Neural cell (in vitro differentiated cells): Measurements from ENCODE around the gene CHKA.

Source experiments
- EZH2 ChIP-seq: fragments of 200-600, 300-800 bp; shearing (Covaris generic), sonication (generic); IDR thresholded peaks from 2 replicates; pipeline ENCODE4 v1.6.1; 2014; ENCODE audit warnings: antibody characterized with exemption, low read length, borderline replicate concordance, mild to moderate bottlenecking; ENCODE audit not compliant: insufficient read depth, poor library complexity, severe bottlenecking
- TAF1 ChIP-seq: IDR thresholded peaks from 2 replicates; pipeline ENCODE4 v1.6.1; 2012; ENCODE audit warnings: low read depth
- TF ChIP-seq, protein P1 (sequence below): fragments of 450-650 bp; IDR thresholded peaks from 2 replicates; pipeline ENCODE4 v1.5.1; 2014; ENCODE audit warnings: antibody characterized with exemption, mild to moderate bottlenecking, moderate library complexity; ENCODE audit not compliant: poor library complexity, severe bottlenecking

DNA sequence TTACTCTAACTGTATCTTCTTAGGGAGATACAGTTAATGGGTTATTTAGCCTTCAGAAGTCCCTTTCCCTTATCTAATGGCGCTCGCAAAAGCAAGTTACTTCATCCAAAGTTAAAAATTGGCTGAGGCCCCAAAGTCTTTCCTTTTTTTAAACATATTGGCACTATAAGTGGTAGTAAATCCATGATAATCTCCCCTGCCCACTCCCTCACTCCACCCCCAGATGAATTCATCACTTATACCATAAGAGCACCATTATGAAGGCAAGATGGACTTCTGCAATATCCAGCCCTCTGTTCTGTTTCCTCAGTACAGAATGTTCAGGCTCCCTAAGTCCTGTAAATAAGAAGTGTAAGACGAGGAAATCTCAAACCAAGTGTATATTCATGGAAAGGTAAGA is 37.7 kb downstream of the CHKA start:
- no peak for TF ChIP-seq EZH2
- TF ChIP-seq, protein P1, sequence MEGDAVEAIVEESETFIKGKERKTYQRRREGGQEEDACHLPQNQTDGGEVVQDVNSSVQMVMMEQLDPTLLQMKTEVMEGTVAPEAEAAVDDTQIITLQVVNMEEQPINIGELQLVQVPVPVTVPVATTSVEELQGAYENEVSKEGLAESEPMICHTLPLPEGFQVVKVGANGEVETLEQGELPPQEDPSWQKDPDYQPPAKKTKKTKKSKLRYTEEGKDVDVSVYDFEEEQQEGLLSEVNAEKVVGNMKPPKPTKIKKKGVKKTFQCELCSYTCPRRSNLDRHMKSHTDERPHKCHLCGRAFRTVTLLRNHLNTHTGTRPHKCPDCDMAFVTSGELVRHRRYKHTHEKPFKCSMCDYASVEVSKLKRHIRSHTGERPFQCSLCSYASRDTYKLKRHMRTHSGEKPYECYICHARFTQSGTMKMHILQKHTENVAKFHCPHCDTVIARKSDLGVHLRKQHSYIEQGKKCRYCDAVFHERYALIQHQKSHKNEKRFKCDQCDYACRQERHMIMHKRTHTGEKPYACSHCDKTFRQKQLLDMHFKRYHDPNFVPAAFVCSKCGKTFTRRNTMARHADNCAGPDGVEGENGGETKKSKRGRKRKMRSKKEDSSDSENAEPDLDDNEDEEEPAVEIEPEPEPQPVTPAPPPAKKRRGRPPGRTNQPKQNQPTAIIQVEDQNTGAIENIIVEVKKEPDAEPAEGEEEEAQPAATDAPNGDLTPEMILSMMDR: no peak
- no peak for TF ChIP-seq TAF1
